Mesothelial cell of epicardium (in vitro differentiated cells): ENCODE results near the gene ELOVL5. TPM values are rescaled to one million over a fixed set of nuclear protein-coding genes. Genes with fewer than 3 reads are reported as not detected.
A peak's percentile ranks its signal among the peaks of the same experiment; 100 is the strongest.
"Not testable (repeated sequence)": the region's sequence is repeated elsewhere in the genome, so short reads cannot be mapped to it uniquely, and the experiment has no call there.

Experiments used
- DNase-seq, 2 experiments: peaks; one replicate each; pipeline ENCODE4 v3.0.0; 2021; ENCODE audit warnings: low spot score in 2 of 2; ENCODE audit not compliant: unreplicated experiment in 2 of 2
- H3K27ac Mint-ChIP-seq: 2 replicates; pipeline ENCODE4 v1.8.0; 2021; ENCODE audit warnings: mixed read lengths
- H3K27me3 Mint-ChIP-seq: 2 replicates; pipeline ENCODE4 v1.8.0; 2021; ENCODE audit warnings: low read depth, mixed read lengths
- H3K36me3 Mint-ChIP-seq: 2 replicates; pipeline ENCODE4 v1.8.0; 2021; ENCODE audit warnings: mixed read lengths
- H3K4me1 Mint-ChIP-seq: 2 replicates; pipeline ENCODE4 v1.8.0; 2021; ENCODE audit warnings: mixed read lengths
- H3K4me3 Mint-ChIP-seq: 2 replicates; pipeline ENCODE4 v1.8.0; 2021; ENCODE audit warnings: mild to moderate bottlenecking, moderate library complexity, mixed read lengths
- H3K9me3 Mint-ChIP-seq: 2 replicates; pipeline ENCODE4 v1.8.0; 2021; ENCODE audit warnings: mixed read lengths
- total RNA-seq: library from RNA; stranded (reverse); gene quantifications from 3 replicates; pipeline ENCODE4 v1.2.1, GENCODE V29; 2021
- TF ChIP-seq, protein P1 (sequence below): fragments of 200-600 bp; sonication (generic); IDR thresholded peaks from one replicate; pipeline ENCODE4 v1.5.0; 2021; ENCODE audit warnings: antibody characterized with exemption; ENCODE audit not compliant: unreplicated experiment

ELOVL5 gene
- total RNA-seq, 1 donor from 2014 or later: 110 TPM

- Mint-ChIP-seq H3K27ac (no peak overlapping the region), H3K9me3 (no peaks in the 10 kb centered on the region), H3K4me3 (no peak overlapping the region), H3K27me3 (no peaks in the 10 kb centered on the region), H3K36me3 (peaks cover 2% of the 10 kb centered on the region), H3K4me1 (peaks cover 32% of the 10 kb centered on the region)
- TF ChIP-seq, protein P1, sequence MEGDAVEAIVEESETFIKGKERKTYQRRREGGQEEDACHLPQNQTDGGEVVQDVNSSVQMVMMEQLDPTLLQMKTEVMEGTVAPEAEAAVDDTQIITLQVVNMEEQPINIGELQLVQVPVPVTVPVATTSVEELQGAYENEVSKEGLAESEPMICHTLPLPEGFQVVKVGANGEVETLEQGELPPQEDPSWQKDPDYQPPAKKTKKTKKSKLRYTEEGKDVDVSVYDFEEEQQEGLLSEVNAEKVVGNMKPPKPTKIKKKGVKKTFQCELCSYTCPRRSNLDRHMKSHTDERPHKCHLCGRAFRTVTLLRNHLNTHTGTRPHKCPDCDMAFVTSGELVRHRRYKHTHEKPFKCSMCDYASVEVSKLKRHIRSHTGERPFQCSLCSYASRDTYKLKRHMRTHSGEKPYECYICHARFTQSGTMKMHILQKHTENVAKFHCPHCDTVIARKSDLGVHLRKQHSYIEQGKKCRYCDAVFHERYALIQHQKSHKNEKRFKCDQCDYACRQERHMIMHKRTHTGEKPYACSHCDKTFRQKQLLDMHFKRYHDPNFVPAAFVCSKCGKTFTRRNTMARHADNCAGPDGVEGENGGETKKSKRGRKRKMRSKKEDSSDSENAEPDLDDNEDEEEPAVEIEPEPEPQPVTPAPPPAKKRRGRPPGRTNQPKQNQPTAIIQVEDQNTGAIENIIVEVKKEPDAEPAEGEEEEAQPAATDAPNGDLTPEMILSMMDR: no peak
- no peak for DNase-seq
Observed at GRCh38 chr6:53320964-53321363, 27.8 kb downstream of the ELOVL5 start.

GRCh38 chr6:53318429-53318828 is 30.3 kb downstream of the ELOVL5 start:
- Mint-ChIP-seq H3K4me1 (peaks cover 38% of the 10 kb centered on the region), H3K27me3 (no peaks in the 10 kb centered on the region), H3K27ac (no peak overlapping the region), H3K4me3 (no peak overlapping the region), H3K36me3 (peaks cover 2% of the 10 kb centered on the region), H3K9me3 (no peaks in the 10 kb centered on the region)
- DNase-seq: no peak
- TF ChIP-seq, protein P1: no peak

- H3K36me3 Mint-ChIP-seq: peaks cover 2% of the 10 kb centered on the region
- no peak for DNase-seq
- TF ChIP-seq, protein P1: no peak
- peaks cover 36% of the 10 kb centered on the region for H3K4me1 Mint-ChIP-seq
- H3K4me3 Mint-ChIP-seq: no peak overlapping the region
- H3K9me3 Mint-ChIP-seq: no peaks in the 10 kb centered on the region
- H3K27me3 Mint-ChIP-seq: no peaks in the 10 kb centered on the region
- H3K27ac Mint-ChIP-seq: no peak overlapping the region
Observed at GRCh38 chr6:53317861-53318260, 30.9 kb downstream of the ELOVL5 start.

DNA sequence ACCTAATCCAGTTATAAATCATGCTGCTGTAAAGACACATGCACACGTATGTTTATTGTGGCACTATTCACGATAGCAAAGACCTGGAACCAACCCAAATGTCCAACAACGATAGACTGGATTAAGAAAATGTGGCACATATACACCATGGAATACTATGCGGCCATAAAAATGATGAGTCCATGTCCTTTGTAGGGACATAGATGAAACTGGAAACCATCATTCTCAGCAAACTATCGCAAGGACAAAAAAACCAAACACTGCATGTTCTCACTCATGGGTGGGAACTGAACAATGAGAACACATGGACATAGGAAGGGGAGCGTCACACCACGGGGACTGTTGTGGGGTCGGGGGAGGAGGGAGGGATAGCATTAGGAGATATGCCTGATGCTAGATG is 31.5 kb downstream of the ELOVL5 start:
- H3K4me1 Mint-ChIP-seq: peaks cover 31% of the 10 kb centered on the region
- not testable (repeated sequence) for H3K4me3 Mint-ChIP-seq, DNase-seq, H3K9me3 Mint-ChIP-seq, H3K36me3 Mint-ChIP-seq, H3K27ac Mint-ChIP-seq, H3K27me3 Mint-ChIP-seq

- no peaks in the 10 kb centered on the region for H3K27me3 Mint-ChIP-seq
- H3K9me3 Mint-ChIP-seq: peaks cover 4% of the 10 kb centered on the region
- TF ChIP-seq, protein P1: no peak
- H3K4me1 Mint-ChIP-seq: peaks cover 24% of the 10 kb centered on the region
- no peak for DNase-seq
- H3K36me3 Mint-ChIP-seq: peaks cover 10% of the 10 kb centered on the region
- no peak overlapping the region for H3K4me3 Mint-ChIP-seq
- H3K27ac Mint-ChIP-seq: peak overlapping the region; percentile 2
Observed at GRCh38 chr6:53316142-53316541, 32.6 kb downstream of the ELOVL5 start.

- H3K27me3 Mint-ChIP-seq: no peaks in the 10 kb centered on the region
- H3K36me3 Mint-ChIP-seq: peaks cover 11% of the 10 kb centered on the region
- no peak overlapping the region for H3K4me3 Mint-ChIP-seq
- TF ChIP-seq, protein P1: no peak
- H3K27ac Mint-ChIP-seq: no peak overlapping the region
- peaks cover 18% of the 10 kb centered on the region for H3K4me1 Mint-ChIP-seq
- H3K9me3 Mint-ChIP-seq: peaks cover 4% of the 10 kb centered on the region
- DNase-seq: no peak
Observed at GRCh38 chr6:53315086-53315724, 33.5 kb downstream of the ELOVL5 start.
